Endothelial cell (in vitro differentiated cells): ENCODE measurements around the gene DNER. TPM values are rescaled to one million over a fixed set of nuclear protein-coding genes. Genes with fewer than 3 reads are reported as not detected.
"Not testable (repeated sequence)": the region's sequence is repeated elsewhere in the genome, so short reads cannot be mapped to it uniquely, and the experiment has no call there.

ENCODE experiments used
- DNase-seq: peaks from one replicate; pipeline ENCODE4 v3.0.0; 2021; ENCODE audit warnings: low spot score
- H3K27ac Mint-ChIP-seq: one replicate; pipeline ENCODE4 v1.8.0; 2021; ENCODE audit warnings: mixed read lengths, inconsistent platforms; ENCODE audit not compliant: unreplicated experiment
- H3K27me3 Mint-ChIP-seq: one replicate; pipeline ENCODE4 v1.8.0; 2021; ENCODE audit warnings: mild to moderate bottlenecking, moderate library complexity, mixed read lengths, inconsistent platforms; ENCODE audit not compliant: unreplicated experiment
- H3K36me3 Mint-ChIP-seq: one replicate; pipeline ENCODE4 v1.8.0; 2021; ENCODE audit warnings: mild to moderate bottlenecking, low read depth, mixed read lengths, inconsistent platforms; ENCODE audit not compliant: unreplicated experiment
- H3K4me1 Mint-ChIP-seq: one replicate; pipeline ENCODE4 v1.8.0; 2021; ENCODE audit warnings: mild to moderate bottlenecking, mixed read lengths, inconsistent platforms; ENCODE audit not compliant: unreplicated experiment
- H3K4me3 Mint-ChIP-seq: one replicate; pipeline ENCODE4 v1.8.0; 2021; ENCODE audit warnings: mild to moderate bottlenecking, mixed read lengths, inconsistent platforms; ENCODE audit not compliant: unreplicated experiment
- H3K9me3 Mint-ChIP-seq: one replicate; pipeline ENCODE4 v1.8.0; 2021; ENCODE audit warnings: mixed read lengths, inconsistent platforms; ENCODE audit not compliant: unreplicated experiment
- total RNA-seq: library from RNA; stranded (reverse); fragmentation: NEBNext Ultra II Directional; extraction: Animal tissue kit (Norgen Biotek cat#: 25700); gene quantifications from one replicate; pipeline ENCODE4 v1.2.1, GENCODE V29; 2021; ENCODE audit not compliant: unreplicated experiment
- TF ChIP-seq, protein P1 (sequence below): fragments of 200-600 bp; sonication (generic); IDR thresholded peaks from one replicate; pipeline ENCODE4 v1.5.0; 2021; ENCODE audit warnings: antibody characterized with exemption; ENCODE audit not compliant: unreplicated experiment

Gene DNER
- total RNA-seq, 1 donor from 2014 or later: 0.15 TPM

DNA sequence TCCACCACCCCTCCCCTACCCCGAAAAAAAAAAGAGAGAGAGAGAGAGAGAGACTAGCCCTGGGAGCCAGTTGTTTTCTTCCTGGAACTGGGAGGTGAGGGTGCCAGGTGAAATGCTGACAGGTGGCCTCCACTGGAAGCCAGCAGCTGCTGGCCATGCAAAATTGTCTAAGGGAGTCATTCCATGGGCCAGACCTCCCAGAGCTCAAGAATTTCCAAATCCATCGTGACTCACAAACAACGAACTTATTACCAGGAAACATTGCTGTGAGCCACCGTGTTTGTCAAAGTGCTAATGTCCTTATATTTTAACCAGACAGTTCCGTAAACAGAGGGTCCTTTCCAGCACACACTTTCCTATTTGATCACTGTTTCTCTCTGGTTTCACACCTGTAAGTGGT is 374.7 kb downstream of the DNER start:
- H3K4me3 Mint-ChIP-seq: no peak overlapping the region
- no peaks in the 10 kb centered on the region for H3K36me3 Mint-ChIP-seq
- no peak for DNase-seq
- no peaks in the 10 kb centered on the region for H3K4me1 Mint-ChIP-seq
- H3K27me3 Mint-ChIP-seq: no peaks in the 10 kb centered on the region
- no peaks in the 10 kb centered on the region for H3K9me3 Mint-ChIP-seq
- no peak overlapping the region for H3K27ac Mint-ChIP-seq
- TF ChIP-seq, protein P1, sequence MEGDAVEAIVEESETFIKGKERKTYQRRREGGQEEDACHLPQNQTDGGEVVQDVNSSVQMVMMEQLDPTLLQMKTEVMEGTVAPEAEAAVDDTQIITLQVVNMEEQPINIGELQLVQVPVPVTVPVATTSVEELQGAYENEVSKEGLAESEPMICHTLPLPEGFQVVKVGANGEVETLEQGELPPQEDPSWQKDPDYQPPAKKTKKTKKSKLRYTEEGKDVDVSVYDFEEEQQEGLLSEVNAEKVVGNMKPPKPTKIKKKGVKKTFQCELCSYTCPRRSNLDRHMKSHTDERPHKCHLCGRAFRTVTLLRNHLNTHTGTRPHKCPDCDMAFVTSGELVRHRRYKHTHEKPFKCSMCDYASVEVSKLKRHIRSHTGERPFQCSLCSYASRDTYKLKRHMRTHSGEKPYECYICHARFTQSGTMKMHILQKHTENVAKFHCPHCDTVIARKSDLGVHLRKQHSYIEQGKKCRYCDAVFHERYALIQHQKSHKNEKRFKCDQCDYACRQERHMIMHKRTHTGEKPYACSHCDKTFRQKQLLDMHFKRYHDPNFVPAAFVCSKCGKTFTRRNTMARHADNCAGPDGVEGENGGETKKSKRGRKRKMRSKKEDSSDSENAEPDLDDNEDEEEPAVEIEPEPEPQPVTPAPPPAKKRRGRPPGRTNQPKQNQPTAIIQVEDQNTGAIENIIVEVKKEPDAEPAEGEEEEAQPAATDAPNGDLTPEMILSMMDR: no peak

- not testable (repeated sequence) for H3K36me3 Mint-ChIP-seq, H3K4me1 Mint-ChIP-seq, DNase-seq, H3K9me3 Mint-ChIP-seq, H3K27me3 Mint-ChIP-seq, H3K27ac Mint-ChIP-seq, H3K4me3 Mint-ChIP-seq
Measured at GRCh38 chr2:229339171-229339570, 375.2 kb downstream of the DNER start.

DNA sequence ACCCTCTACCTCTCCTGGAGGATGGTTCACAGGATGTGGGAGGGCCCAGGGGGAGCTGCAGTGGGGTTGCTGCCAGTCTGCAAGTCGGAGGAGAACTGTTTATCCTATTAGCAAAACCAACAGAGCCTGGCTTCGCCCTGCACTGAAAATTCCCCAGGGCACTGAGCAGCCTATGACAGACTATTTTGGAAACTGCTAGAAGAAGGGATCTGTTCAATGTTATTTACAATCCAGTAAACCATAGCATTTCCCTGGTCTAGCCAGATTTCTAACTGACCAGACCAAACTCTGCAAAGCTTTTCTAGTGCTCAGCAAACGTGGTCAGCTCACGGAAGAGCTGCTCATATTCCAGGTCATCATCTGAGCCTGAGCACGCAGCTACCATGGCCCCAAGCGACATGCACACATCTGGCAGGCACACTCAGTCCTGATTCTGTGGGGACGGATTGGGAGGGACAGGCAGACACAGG is 378.4 kb downstream of the DNER start:
- TF ChIP-seq, protein P1: no peak
- Mint-ChIP-seq H3K27ac (no peak overlapping the region), H3K27me3 (no peaks in the 10 kb centered on the region), H3K36me3 (no peaks in the 10 kb centered on the region), H3K9me3 (no peaks in the 10 kb centered on the region), H3K4me1 (no peaks in the 10 kb centered on the region), H3K4me3 (no peak overlapping the region)
- DNase-seq: no peak

- no peak for DNase-seq
- Mint-ChIP-seq H3K27ac (no peak overlapping the region), H3K27me3 (no peaks in the 10 kb centered on the region), H3K36me3 (no peaks in the 10 kb centered on the region), H3K9me3 (no peaks in the 10 kb centered on the region), H3K4me1 (no peaks in the 10 kb centered on the region), H3K4me3 (no peak overlapping the region)
- TF ChIP-seq, protein P1: no peak
Measured at GRCh38 chr2:229335330-229335729, 379.0 kb downstream of the DNER start.

DNA sequence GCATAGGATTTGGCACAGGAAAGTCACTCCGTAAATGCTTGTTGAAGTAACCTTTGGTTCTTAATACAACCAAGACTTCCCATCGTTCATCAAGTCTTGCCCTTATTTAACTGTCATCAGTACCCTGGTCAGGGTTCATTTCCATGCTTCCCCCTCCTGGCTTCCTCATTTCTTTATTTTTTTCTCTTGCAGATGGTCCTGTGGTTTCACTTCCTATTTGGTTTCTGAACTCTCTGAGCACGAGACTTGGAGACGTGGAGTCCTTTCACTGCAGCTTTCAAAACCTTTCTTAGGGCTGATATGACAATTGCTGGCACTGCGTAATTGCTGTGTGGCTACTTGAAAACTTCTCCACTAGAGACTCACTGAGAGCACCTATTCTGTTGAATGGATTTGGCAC is 383.4 kb downstream of the DNER start:
- TF ChIP-seq, protein P1: no peak
- no peak for DNase-seq
- no peaks in the 10 kb centered on the region for H3K9me3 Mint-ChIP-seq
- no peak overlapping the region for H3K4me3 Mint-ChIP-seq
- H3K4me1 Mint-ChIP-seq: no peaks in the 10 kb centered on the region
- H3K36me3 Mint-ChIP-seq: no peaks in the 10 kb centered on the region
- no peaks in the 10 kb centered on the region for H3K27me3 Mint-ChIP-seq
- no peak overlapping the region for H3K27ac Mint-ChIP-seq

DNA sequence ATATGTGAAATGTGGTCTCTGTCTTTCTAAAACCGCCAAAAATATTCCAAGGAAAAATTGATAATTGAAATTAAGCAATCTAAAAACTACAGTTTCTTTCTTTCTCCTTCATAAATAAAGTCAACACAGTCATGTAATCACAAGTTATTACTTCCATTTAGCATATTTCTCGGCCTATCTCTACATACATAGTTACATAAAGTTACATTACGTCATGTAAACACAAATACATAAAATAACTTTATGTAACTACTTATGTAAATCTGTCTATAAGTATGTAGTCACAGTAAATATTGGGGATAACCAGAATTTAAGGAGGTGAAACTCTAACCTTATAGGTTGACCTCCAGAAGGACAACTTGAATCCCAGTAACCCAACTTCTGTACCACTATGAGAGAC is 394.8 kb downstream of the DNER start:
- no peak overlapping the region for H3K27ac Mint-ChIP-seq
- no peaks in the 10 kb centered on the region for H3K27me3 Mint-ChIP-seq
- no peak overlapping the region for H3K4me3 Mint-ChIP-seq
- TF ChIP-seq, protein P1: no peak
- no peak for DNase-seq
- H3K36me3 Mint-ChIP-seq: no peaks in the 10 kb centered on the region
- no peaks in the 10 kb centered on the region for H3K4me1 Mint-ChIP-seq
- H3K9me3 Mint-ChIP-seq: no peaks in the 10 kb centered on the region
